ENCODE data around the gene TPPP2. TPM values are rescaled to one million over a fixed set of nuclear protein-coding genes. Genes with fewer than 3 reads are reported as not detected.

Gene TPPP2
- total and polyA plus RNA-seq, 9 of the 15 experiments (the other 6 are each of a cell fraction or from before 2014, with no cell fraction given), result 0.18 TPM; not detected in 8

- TF ChIP-seq, protein P1, sequence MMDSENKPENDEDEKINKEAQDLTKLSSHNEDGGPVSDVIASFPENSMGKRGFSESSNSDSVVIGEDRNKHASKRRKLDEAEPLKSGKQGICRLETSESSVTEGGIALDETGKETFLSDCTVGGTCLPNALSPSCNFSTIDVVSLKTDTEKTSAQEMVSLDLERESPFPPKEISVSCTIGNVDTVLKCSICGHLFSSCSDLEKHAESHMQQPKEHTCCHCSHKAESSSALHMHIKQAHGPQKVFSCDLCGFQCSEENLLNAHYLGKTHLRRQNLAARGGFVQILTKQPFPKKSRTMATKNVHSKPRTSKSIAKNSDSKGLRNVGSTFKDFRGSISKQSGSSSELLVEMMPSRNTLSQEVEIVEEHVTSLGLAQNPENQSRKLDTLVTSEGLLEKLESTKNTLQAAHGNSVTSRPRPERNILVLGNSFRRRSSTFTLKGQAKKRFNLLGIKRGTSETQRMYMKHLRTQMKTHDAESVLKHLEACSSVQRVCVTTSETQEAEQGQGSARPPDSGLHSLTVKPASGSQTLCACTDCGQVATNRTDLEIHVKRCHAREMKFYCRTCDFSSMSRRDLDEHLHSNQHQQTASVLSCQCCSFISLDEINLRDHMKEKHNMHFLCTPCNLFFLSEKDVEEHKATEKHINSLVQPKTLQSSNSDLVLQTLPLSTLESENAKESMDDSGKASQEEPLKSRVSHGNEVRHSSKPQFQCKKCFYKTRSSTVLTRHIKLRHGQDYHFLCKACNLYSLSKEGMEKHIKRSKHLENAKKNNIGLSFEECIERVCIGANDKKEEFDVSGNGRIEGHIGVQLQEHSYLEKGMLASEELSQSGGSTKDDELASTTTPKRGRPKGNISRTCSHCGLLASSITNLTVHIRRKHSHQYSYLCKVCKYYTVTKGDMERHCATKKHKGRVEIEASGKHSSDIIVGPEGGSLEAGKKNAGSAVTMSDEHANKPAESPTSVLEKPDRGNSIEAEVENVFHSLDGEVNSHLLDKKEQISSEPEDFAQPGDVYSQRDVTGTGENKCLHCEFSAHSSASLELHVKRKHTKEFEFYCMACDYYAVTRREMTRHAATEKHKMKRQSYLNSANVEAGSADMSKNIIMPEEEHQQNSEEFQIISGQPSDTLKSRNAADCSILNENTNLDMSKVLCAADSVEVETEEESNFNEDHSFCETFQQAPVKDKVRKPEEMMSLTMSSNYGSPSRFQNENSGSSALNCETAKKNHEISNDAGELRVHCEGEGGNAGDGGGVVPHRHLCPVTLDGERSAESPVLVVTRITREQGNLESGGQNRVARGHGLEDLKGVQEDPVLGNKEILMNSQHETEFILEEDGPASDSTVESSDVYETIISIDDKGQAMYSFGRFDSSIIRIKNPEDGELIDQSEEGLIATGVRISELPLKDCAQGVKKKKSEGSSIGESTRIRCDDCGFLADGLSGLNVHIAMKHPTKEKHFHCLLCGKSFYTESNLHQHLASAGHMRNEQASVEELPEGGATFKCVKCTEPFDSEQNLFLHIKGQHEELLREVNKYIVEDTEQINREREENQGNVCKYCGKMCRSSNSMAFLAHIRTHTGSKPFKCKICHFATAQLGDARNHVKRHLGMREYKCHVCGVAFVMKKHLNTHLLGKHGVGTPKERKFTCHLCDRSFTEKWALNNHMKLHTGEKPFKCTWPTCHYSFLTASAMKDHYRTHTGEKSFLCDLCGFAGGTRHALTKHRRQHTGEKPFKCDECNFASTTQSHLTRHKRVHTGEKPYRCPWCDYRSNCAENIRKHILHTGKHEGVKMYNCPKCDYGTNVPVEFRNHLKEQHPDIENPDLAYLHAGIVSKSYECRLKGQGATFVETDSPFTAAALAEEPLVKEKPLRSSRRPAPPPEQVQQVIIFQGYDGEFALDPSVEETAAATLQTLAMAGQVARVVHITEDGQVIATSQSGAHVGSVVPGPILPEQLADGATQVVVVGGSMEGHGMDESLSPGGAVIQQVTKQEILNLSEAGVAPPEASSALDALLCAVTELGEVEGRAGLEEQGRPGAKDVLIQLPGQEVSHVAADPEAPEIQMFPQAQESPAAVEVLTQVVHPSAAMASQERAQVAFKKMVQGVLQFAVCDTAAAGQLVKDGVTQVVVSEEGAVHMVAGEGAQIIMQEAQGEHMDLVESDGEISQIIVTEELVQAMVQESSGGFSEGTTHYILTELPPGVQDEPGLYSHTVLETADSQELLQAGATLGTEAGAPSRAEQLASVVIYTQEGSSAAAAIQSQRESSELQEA (IDR thresholded peaks at IDR 0.05; ENCODE audit: low read depth), result no peak
- TF ChIP-seq JUND (IDR thresholded peaks at IDR 0.05; ENCODE audit: borderline replicate concordance, low read depth, low read length), result peak; percentile 90
- TF ChIP-seq JUND (tag; IDR thresholded peaks at IDR 0.05; ENCODE audit: borderline replicate concordance, low read depth, low read length), result peak; percentile 79; the same call in 2 of the 3 replicates
- TF ChIP-seq CBFA2T3 (IDR thresholded peaks at IDR 0.05), result peak; percentile 12; the same call in 1 of the 2 replicates
- no peak for TF ChIP-seq HNRNPK (IDR thresholded peaks at IDR 0.05; ENCODE audit: low read depth, low read length, poor library complexity, severe bottlenecking)
Observed at GRCh38 chr14:21026988-21027315, 3.1 kb upstream of the TPPP2 start (continued).

All from K562 (cell line).